ENCODE results near the gene TLX2.
"Not testable (repeated sequence)": the region's sequence is repeated elsewhere in the genome, so short reads cannot be mapped to it uniquely, and the experiment has no call there.

Gene TLX2

GRCh38 chr2:74554820-74555531 lies 40.7 kb downstream of the TLX2 start:
- DNase-seq (ENCODE audit: low read depth in 2 of 2), result peak in 1 of 2 donors; percentile 26

GRCh38 chr2:74555610-74556103 lies 41.4 kb downstream of the TLX2 start:
- DNase-seq (ENCODE audit: low read depth in 2 of 2), result no peak

- no peak for DNase-seq (ENCODE audit: low read depth in 2 of 2)
These were observed 41.9 kb downstream of the TLX2 start for GRCh38 chr2:74556159-74556558.

- no peak for DNase-seq (ENCODE audit: low read depth in 2 of 2)
These were observed 42.7 kb downstream of the TLX2 start for GRCh38 chr2:74556831-74557370.

- no peak for DNase-seq (ENCODE audit: low read depth in 2 of 2)
These were observed 44.3 kb downstream of the TLX2 start for GRCh38 chr2:74558284-74559230.

- DNase-seq (ENCODE audit: low read depth in 2 of 2), result no peak
These were observed 45.7 kb downstream of the TLX2 start for GRCh38 chr2:74559912-74560311.

- DNase-seq (ENCODE audit: low read depth in 2 of 2), result no peak
These were observed 46.3 kb downstream of the TLX2 start for GRCh38 chr2:74560591-74560990.

- not testable (repeated sequence) for DNase-seq (ENCODE audit: low read depth in 2 of 2)
These were observed 46.8 kb downstream of the TLX2 start for GRCh38 chr2:74561022-74561421.

- no peak for DNase-seq (ENCODE audit: low read depth in 2 of 2)
These were observed 48.0 kb downstream of the TLX2 start for GRCh38 chr2:74562126-74562775.

- DNase-seq (ENCODE audit: low read depth in 2 of 2), result no peak
These were observed 50.0 kb downstream of the TLX2 start for GRCh38 chr2:74564222-74564621.

GRCh38 chr2:74566076-74566753 lies 52.0 kb downstream of the TLX2 start:
- DNase-seq (ENCODE audit: low read depth in 2 of 2), result no peak

- no peak for DNase-seq (ENCODE audit: low read depth in 2 of 2)
These were observed 52.5 kb downstream of the TLX2 start for GRCh38 chr2:74566754-74567085.
